Suprapubic skin (tissue), 4 donors: Measurements from ENCODE around the gene MOSPD2. TPM values are rescaled to one million over a fixed set of nuclear protein-coding genes. Genes with fewer than 3 reads are reported as not detected.

ENCODE experiments used
- DNase-seq, 2 donors: peaks; one replicate each; pipeline ENCODE4 v3.0.0-alpha.2; 2019; ENCODE audit warnings: low spot score in 2 of 2
- H3K27ac ChIP-seq: fragments of 200-600 bp; sonication (generic); one replicate; pipeline ENCODE4 v1.5.1; 2019
- H3K27me3 ChIP-seq: fragments of 200-600 bp; sonication (generic); one replicate; pipeline ENCODE4 v1.5.1; 2019
- H3K36me3 ChIP-seq: fragments of 200-600 bp; sonication (generic); one replicate; pipeline ENCODE4 v1.5.1; 2019
- H3K4me1 ChIP-seq: fragments of 200-600 bp; sonication (generic); one replicate; pipeline ENCODE4 v1.5.1; 2019
- H3K4me3 ChIP-seq: fragments of 200-600 bp; sonication (generic); one replicate; pipeline ENCODE4 v1.5.1; 2019; ENCODE audit warnings: mild to moderate bottlenecking
- H3K9me3 ChIP-seq: fragments of 200-600 bp; sonication (generic); one replicate; pipeline ENCODE4 v1.5.1; 2019
- CTCF ChIP-seq, 2 donors: fragments of 200-600 bp in 1 of 2; fragments of 450-650 bp in 1 of 2; sonication (generic) in 1 of 2; IDR thresholded peaks; one replicate each; pipeline ENCODE4 v1.5.1; 2016 to 2019; ENCODE audit warnings: antibody characterized with exemption in 2 of 2, mild to moderate bottlenecking in 1 of 2, moderate library complexity in 1 of 2
- EP300 ChIP-seq: sonication (generic); formaldehyde crosslinking; IDR thresholded peaks from one replicate; pipeline ENCODE4 v1.6.1; 2017; ENCODE audit warnings: antibody characterized with exemption
- POLR2A ChIP-seq, 2 donors: fragments of 450-650 bp; IDR thresholded peaks; one replicate each; pipeline ENCODE4 v1.6.1; 2017; ENCODE audit warnings: antibody characterized with exemption in 2 of 2, mild to moderate bottlenecking in 2 of 2, moderate library complexity in 2 of 2
- POLR2AphosphoS5 ChIP-seq, 3 donors: sonication (generic); formaldehyde crosslinking; IDR thresholded peaks; one replicate each; pipeline ENCODE4 v1.6.1; 2017; ENCODE audit warnings: antibody characterized with exemption in 3 of 3
- WGBS: methylation state at CpG from one replicate; pipeline ENCODE4 v1.1.5; 2018; 5-methylcytosine and 5-hydroxymethylcytosine counted together
- total RNA-seq, 4 donors: library from RNA; depleted of rRNA; stranded (reverse); fragments of >200 nt; gene quantifications; one replicate each; pipeline ENCODE4 v1.1.0, GENCODE V29; 2016

MOSPD2 gene
- total RNA-seq, 4 donors from 2014 or later: 15.9 to 56.8 (median 25.0) TPM

- TF ChIP-seq CTCF (IDR thresholded peaks at IDR 0.05) (no peak), POLR2A (IDR thresholded peaks at IDR 0.05) (no peak), POLR2AphosphoS5 (IDR thresholded peaks at IDR 0.05) (no peak), EP300 (no peak)
- Histone ChIP-seq H3K4me3 (no peak overlapping the region), H3K36me3 (no peaks in the 10 kb centered on the region), H3K4me1 (no peaks in the 10 kb centered on the region), H3K27me3 (no peaks in the 10 kb centered on the region), H3K9me3 (no peaks in the 10 kb centered on the region), H3K27ac (no peak overlapping the region)
- 72% methylated on average over 3 of the region's 3 CpGs for WGBS
- DNase-seq: no peak
Observed at GRCh38 chrX:14942341-14942740, 69.1 kb downstream of the MOSPD2 start.

- no peak for DNase-seq
- Histone ChIP-seq H3K9me3 (no peaks in the 10 kb centered on the region), H3K27ac (no peak overlapping the region), H3K4me1 (no peaks in the 10 kb centered on the region), H3K4me3 (no peak overlapping the region), H3K27me3 (no peaks in the 10 kb centered on the region), H3K36me3 (no peaks in the 10 kb centered on the region)
- WGBS: 72% methylated on average over 2 of the region's 2 CpGs
- TF ChIP-seq CTCF (IDR thresholded peaks at IDR 0.05): no peak
Observed at GRCh38 chrX:14943962-14944361, 70.7 kb downstream of the MOSPD2 start.

GRCh38 chrX:14946606-14947155, 73.5 kb downstream of the MOSPD2 start:
- Histone ChIP-seq H3K27me3 (no peaks in the 10 kb centered on the region), H3K27ac (no peak overlapping the region), H3K4me3 (no peak overlapping the region), H3K4me1 (no peaks in the 10 kb centered on the region), H3K9me3 (no peaks in the 10 kb centered on the region), H3K36me3 (no peaks in the 10 kb centered on the region)
- 83% methylated on average over 5 of the region's 5 CpGs for WGBS
- no peak for DNase-seq
- TF ChIP-seq POLR2A (IDR thresholded peaks at IDR 0.05): no peak
- no peak for TF ChIP-seq POLR2AphosphoS5 (IDR thresholded peaks at IDR 0.05)
- TF ChIP-seq CTCF (IDR thresholded peaks at IDR 0.05): no peak
- no peak for TF ChIP-seq EP300

GRCh38 chrX:14948691-14949090, 75.5 kb downstream of the MOSPD2 start:
- TF ChIP-seq EP300: no peak
- no peak for TF ChIP-seq POLR2A (IDR thresholded peaks at IDR 0.05)
- no peak for TF ChIP-seq CTCF (IDR thresholded peaks at IDR 0.05)
- TF ChIP-seq POLR2AphosphoS5 (IDR thresholded peaks at IDR 0.05): no peak
- 61% methylated on average over 1 of the region's 1 CpG for WGBS
- H3K4me3 ChIP-seq: no peak overlapping the region
- DNase-seq: no peak
- no peaks in the 10 kb centered on the region for H3K27me3 ChIP-seq
- no peak overlapping the region for H3K27ac ChIP-seq
- H3K9me3 ChIP-seq: no peaks in the 10 kb centered on the region
- H3K4me1 ChIP-seq: no peaks in the 10 kb centered on the region
- H3K36me3 ChIP-seq: no peaks in the 10 kb centered on the region

- no peaks in the 10 kb centered on the region for H3K9me3 ChIP-seq
- 64% methylated on average over 5 of the region's 5 CpGs for WGBS
- DNase-seq: no peak
- H3K4me1 ChIP-seq: no peaks in the 10 kb centered on the region
- no peaks in the 10 kb centered on the region for H3K36me3 ChIP-seq
- no peak for TF ChIP-seq POLR2A (IDR thresholded peaks at IDR 0.05)
- no peak for TF ChIP-seq EP300
- no peak for TF ChIP-seq CTCF (IDR thresholded peaks at IDR 0.05)
- TF ChIP-seq POLR2AphosphoS5 (IDR thresholded peaks at IDR 0.05): no peak
- no peak overlapping the region for H3K27ac ChIP-seq
- H3K27me3 ChIP-seq: no peaks in the 10 kb centered on the region
- H3K4me3 ChIP-seq: no peak overlapping the region
Observed at GRCh38 chrX:14956813-14957582, 83.8 kb downstream of the MOSPD2 start.
